Thoracic aorta (tissue), 2 donors: ENCODE data around the gene ACOT8. TPM values are rescaled to one million over a fixed set of nuclear protein-coding genes. Genes with fewer than 3 reads are reported as not detected.

Source experiments
- ATAC-seq: fragments of 150-250 bp; one replicate; pipeline ENCODE4 v1.8.0; 2017; ENCODE audit warnings: low read depth; ENCODE audit not compliant: insufficient number of reproducible peaks, low FRiP score
- DNase-seq: peaks from one replicate; pipeline ENCODE4 v3.0.0-alpha.2; 2020; ENCODE audit warnings: low spot score
- H3K27ac ChIP-seq, 2 donors: fragments of 200-600 bp; sonication (generic); 1 replicate in 1 of 2; 2 replicates in 1 of 2; pipeline ENCODE4 v1.5.1; 2016; ENCODE audit warnings: mild to moderate bottlenecking in 2 of 2, moderate library complexity in 2 of 2
- H3K27me3 ChIP-seq: fragments of 200-600 bp; sonication (generic); replicated peaks from 2 replicates; pipeline ENCODE4 v1.6.0; 2016; ENCODE audit warnings: mild to moderate bottlenecking; ENCODE audit not compliant: insufficient read depth
- H3K36me3 ChIP-seq: fragments of 200-600 bp; sonication (generic); one replicate; pipeline ENCODE4 v1.5.1; 2016
- H3K4me1 ChIP-seq, 2 donors: fragments of 200-600 bp; sonication (generic); 1 replicate in 1 of 2; 2 replicates in 1 of 2; pipeline versions ENCODE4 v1.5.1 to v1.6.0; 2016; ENCODE audit warnings: low read depth in 2 of 2, mild to moderate bottlenecking in 1 of 2; ENCODE audit not compliant: control insufficient read depth in 1 of 2
- H3K4me3 ChIP-seq: fragments of 200-600 bp; sonication (generic); 2 replicates; pipeline ENCODE4 v1.5.1; 2016; ENCODE audit warnings: mild to moderate bottlenecking
- H3K9me3 ChIP-seq: fragments of 200-600 bp; sonication (generic); 2 replicates; pipeline ENCODE4 v1.5.1; 2016
- total RNA-seq, 2 donors: library from RNA; depleted of rRNA; stranded (reverse); fragments of >200 nt; gene quantifications; one replicate each; pipeline versions ENCODE4 v1.1.0 to v1.2.3, GENCODE V29; 2016
- TF ChIP-seq, protein P1 (sequence below): fragments of 200-600 bp; sonication (generic); IDR thresholded peaks from one replicate; pipeline ENCODE4 v1.5.1; 2019; ENCODE audit warnings: antibody characterized with exemption

Gene ACOT8
- total RNA-seq, 2 donors from 2014 or later: 20.5 to 45.2 TPM

DNA sequence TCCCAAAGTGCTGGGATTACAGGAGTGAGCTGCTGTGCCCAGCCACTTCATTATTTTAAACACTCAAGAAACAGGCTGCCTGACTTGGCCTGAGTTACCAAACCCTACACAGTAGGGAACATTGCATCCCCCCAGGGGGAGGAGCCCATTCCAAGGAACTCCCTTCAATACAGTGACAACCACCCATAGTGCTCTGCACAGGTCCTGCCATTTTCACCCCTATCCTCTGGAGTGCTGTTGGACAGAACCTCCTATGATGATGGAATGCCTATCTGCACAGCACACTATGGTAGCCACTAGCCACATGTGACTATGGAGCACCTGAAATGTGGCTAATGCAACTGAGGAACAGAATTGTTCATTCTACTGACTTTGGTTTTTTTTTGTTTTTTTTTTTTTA is 11.7 kb downstream of the ACOT8 start:
- H3K36me3 ChIP-seq: peaks cover 45% of the 10 kb centered on the region
- no peak for ATAC-seq
- H3K27ac ChIP-seq: no peak overlapping the region
- H3K4me3 ChIP-seq: no peak overlapping the region
- no peaks in the 10 kb centered on the region for H3K9me3 ChIP-seq
- TF ChIP-seq, protein P1, sequence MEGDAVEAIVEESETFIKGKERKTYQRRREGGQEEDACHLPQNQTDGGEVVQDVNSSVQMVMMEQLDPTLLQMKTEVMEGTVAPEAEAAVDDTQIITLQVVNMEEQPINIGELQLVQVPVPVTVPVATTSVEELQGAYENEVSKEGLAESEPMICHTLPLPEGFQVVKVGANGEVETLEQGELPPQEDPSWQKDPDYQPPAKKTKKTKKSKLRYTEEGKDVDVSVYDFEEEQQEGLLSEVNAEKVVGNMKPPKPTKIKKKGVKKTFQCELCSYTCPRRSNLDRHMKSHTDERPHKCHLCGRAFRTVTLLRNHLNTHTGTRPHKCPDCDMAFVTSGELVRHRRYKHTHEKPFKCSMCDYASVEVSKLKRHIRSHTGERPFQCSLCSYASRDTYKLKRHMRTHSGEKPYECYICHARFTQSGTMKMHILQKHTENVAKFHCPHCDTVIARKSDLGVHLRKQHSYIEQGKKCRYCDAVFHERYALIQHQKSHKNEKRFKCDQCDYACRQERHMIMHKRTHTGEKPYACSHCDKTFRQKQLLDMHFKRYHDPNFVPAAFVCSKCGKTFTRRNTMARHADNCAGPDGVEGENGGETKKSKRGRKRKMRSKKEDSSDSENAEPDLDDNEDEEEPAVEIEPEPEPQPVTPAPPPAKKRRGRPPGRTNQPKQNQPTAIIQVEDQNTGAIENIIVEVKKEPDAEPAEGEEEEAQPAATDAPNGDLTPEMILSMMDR: no peak
- DNase-seq: no peak
- H3K27me3 ChIP-seq: no peaks in the 10 kb centered on the region
- H3K4me1 ChIP-seq: peaks cover 0 to 19% of the 10 kb centered on the region in 2 donors

DNA sequence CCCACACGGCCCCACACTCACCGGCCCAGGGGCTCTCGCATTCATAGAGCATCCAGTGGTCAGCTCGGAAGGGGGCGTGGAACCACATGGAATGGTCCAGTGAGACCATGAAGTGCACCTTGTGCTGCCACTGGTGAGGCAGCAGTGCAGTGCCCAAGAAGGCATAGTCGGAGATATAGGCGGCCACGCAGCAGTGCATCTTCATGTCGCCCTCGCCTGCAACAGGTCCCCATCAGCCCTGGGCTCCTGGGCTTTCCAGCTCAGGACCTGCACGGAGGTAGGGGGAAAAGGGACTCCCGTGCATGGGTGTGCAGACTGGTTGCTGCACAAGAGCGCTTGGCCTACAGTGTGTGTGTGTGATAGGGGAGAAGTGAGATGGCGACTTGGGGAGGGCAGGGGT is 13.7 kb downstream of the ACOT8 start:
- H3K27me3 ChIP-seq: no peaks in the 10 kb centered on the region
- no peak overlapping the region for H3K27ac ChIP-seq
- peaks cover 0 to 21% of the 10 kb centered on the region in 2 donors for H3K4me1 ChIP-seq
- no peak for ATAC-seq
- TF ChIP-seq, protein P1: no peak
- H3K4me3 ChIP-seq: no peak overlapping the region
- DNase-seq: no peak
- H3K9me3 ChIP-seq: no peaks in the 10 kb centered on the region
- H3K36me3 ChIP-seq: peaks cover 45% of the 10 kb centered on the region

DNA sequence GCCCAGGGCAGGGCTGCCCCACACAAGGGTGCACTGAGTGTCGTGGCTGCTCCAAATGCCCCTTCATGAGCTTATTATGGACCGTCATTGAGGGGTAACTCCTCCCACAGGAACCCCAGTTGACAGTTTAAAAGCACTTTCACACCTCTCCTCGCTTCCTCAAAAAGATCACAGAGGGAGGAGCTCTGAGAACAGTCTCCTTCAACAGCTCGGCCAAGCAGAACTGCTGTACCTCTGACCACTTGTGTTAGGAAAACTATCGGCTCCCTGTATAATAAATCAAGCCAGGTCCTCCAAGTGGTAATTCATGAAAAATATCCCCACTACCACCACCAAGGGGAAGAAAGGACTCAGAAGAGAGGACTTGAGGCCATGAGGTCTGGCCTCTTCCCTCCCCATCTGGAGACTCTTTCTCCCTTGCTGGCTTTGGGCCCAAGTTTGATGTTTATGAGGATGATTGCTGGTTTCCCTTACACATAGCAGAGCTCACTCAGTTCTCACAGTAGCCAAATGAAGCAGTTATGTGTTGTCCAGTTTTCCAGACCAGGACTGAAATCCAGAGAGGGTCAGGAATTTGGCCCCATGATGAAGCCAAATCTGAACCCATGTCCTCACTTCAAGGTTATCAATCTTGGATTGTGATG is 14.9 kb downstream of the ACOT8 start:
- DNase-seq (no peak), ATAC-seq (no peak)
- Histone ChIP-seq H3K4me3 (no peak overlapping the region), H3K27me3 (no peaks in the 10 kb centered on the region), H3K27ac (peak overlapping the region in 1 of 2 donors; percentile 6), H3K9me3 (no peaks in the 10 kb centered on the region), H3K36me3 (peaks cover 40% of the 10 kb centered on the region), H3K4me1 (peaks cover under 1 to 29% of the 10 kb centered on the region in 2 donors)
- TF ChIP-seq, protein P1: no peak

DNA sequence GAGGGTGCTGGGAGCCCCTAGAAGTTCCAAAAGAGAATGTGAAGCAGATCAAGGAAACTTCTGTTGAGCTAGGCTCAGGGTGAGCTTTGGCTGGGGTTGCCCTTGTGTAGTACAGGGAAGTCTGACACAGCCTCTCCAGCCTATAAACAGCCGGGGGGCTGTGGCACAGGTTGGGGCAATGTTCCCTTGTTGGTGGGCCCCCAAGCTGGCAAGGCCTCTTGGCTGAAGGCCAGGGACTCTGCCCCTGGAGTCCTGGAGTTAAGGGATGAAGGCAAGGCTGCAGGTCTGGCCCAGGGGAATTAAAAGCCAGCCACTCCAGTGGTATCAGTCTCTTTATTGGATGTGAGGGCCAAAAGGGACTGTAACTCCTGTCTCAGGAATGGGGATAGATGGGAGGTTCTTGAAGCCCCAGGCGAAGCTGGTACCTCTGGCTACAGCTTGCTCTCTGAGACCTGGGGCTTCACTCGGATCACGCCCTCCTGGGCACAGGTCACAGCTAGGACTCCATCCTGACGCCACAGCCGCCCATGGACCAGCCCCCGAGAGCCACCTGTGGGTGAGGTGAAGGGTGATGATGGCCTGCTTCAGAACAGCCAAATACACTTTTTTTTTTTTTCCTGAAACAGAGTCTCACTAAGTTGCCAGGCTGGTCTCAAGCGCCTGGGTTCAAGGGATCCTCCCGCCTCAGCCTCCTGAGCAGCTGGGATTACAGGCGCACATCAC is 15.6 kb downstream of the ACOT8 start:
- Histone ChIP-seq H3K4me1 (peaks cover 8 to 36% of the 10 kb centered on the region in 2 donors), H3K9me3 (no peaks in the 10 kb centered on the region), H3K27ac (peak overlapping the region; percentile 34 to 55), H3K36me3 (peaks cover 42% of the 10 kb centered on the region), H3K4me3 (no peak overlapping the region), H3K27me3 (no peaks in the 10 kb centered on the region)
- TF ChIP-seq, protein P1: no peak
- ATAC-seq (no peak), DNase-seq (no peak)

DNA sequence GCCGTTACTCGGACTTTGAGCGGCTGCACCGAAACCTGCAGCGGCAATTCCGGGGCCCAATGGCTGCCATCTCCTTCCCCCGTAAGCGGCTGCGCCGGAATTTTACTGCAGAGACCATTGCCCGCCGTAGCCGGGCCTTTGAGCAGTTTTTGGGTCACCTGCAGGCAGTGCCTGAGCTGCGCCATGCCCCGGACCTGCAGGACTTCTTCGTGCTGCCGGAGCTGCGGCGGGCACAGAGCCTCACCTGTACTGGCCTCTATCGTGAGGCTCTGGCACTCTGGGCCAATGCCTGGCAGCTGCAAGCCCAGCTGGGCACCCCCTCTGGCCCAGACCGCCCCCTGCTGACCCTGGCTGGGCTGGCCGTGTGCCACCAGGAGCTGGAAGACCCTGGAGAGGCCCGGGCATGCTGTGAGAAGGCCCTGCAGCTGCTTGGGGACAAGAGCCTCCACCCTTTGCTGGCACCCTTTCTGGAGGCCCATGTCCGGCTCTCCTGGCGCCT is 16.4 kb downstream of the ACOT8 start:
- H3K9me3 ChIP-seq: no peaks in the 10 kb centered on the region
- peaks cover 10 to 42% of the 10 kb centered on the region in 2 donors for H3K4me1 ChIP-seq
- DNase-seq: no peak
- TF ChIP-seq, protein P1: no peak
- H3K36me3 ChIP-seq: peaks cover 39% of the 10 kb centered on the region
- ATAC-seq: no peak
- H3K4me3 ChIP-seq: no peak overlapping the region
- H3K27ac ChIP-seq: peak overlapping the region; percentile 34 to 55
- H3K27me3 ChIP-seq: no peaks in the 10 kb centered on the region
